ENCODE data around the gene URAD.

Gene URAD

GRCh38 chr13:27956576-27957300 lies 31.8 kb downstream of the URAD start:
- no peak for DNase-seq (ENCODE audit: low read depth, low spot score)

DNA sequence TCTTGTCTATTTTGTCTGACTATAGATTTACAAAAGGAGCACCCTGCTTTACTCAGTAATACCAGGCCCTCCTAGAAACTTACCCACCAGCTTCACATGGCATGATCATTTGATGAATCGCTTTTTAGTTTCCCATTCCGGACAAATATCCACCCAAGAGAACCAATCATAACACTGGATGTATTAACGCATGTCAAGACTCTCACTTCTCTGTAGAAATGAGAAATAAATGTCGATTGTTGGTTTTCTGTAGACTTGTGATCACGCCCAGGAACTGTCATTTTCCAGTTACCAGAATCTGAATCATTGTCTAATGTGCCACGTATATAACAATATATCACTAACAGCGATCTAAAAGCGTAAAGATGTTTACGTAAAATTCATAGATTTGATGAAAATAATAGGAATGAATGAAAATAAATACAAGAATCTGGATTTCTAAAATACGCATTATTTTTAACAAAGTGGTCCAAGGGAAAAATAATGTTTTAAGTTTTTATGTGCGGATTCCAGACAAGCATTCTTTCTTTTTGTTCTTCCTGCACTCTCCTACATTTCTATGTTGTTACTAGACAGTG lies 33.4 kb downstream of the URAD start:
- no peak for DNase-seq (ENCODE audit: low read depth, low spot score)

- no peak for DNase-seq (ENCODE audit: low read depth, low spot score)
Observed at GRCh38 chr13:27954406-27954851, 34.1 kb downstream of the URAD start.

- no peak for DNase-seq (ENCODE audit: low read depth, low spot score)
Observed at GRCh38 chr13:27953676-27954405, 34.7 kb downstream of the URAD start.

DNA sequence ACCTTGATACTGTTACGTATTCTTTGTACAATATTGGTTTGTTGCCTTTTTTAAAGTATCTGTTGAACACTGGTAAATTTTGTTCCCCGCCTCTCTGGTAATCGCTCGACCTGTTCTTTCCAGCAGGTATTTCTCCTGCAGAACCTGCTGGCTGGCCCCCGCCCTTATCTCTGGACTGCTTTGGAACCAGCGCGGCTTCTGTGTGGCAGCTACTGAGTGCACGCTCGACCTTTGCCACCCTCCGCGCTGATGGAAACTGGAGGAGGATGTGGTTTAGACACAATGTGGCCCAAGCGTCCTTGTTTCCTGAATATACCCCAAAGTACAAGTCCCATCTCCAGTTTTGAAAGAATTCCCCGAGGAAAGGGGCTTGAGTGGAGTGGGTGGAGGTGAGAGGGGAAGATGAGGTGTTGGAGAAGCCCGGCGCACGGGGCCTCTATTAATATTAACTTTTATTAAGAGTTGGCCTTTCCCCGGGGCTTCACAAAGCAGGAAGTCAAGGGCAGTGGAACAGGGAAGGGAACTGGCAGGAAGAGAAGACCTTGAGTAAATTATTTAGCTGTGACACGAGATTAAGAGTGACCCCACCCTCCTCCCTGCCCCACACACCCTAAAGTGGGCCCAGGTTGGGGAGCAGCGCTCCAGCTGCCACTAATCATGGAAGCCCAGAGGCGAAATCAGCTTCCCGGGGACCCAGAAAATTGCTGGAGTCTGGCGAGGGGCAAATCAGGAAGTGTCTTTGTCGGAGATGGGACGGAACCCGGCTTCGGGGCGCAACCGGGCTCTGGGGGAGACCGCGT lies 35.4 kb downstream of the URAD start:
- DNase-seq (ENCODE audit: low read depth, low spot score), result no peak

DNA sequence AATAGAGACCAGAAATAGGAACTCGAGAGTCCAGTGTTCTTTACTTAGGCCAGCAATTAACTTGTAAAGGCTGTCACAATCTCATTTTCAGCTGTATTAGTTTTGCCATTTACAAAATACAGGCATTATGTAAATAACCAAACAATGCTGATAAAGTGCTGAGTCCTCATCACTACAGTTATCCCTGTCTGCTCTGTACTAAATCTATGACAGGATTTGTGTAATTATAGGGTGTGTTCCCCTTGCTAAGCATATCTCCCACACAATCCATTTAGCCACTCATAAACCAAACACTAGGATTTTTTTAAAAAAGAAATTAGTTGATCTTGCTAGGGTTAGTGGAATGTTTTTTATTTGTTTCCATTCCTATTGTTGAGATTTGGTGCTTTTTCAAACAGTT lies 45.5 kb downstream of the URAD start:
- no peak for DNase-seq (ENCODE audit: low read depth, low spot score)

DNA sequence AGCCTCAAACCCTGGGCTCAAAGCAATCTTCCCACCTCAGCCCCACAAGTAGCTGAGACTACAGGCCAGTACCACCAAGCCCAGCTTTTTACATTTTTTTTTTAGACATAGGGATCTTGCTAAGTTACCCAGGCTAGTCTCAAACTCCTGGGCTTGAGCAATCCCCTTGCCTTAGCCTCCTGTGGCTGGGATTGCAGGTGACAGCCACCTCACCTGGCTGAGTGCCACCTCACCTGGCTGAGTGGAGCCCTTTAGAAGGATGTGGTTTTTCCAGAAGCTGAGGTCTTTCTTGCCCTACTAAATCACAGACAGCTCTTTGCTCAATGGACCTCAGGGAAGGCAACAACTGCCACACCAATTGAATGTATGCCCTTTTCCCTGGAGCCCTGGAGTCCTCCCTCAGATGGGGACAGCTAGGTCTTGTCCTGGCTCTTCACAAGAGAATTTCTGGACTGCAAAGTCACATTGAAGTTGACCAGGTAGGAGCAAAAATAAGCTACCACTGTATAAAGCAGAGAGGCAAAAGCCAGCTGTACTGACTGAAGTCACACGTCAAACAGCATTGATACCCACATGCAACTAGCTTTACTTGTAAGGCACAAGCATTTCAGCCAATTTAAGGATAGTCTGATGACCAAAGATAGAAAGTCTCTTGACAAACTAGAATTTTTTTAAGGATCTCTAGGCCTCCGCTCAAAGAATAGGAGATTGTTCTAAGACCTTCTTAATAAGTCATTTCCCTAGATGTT lies 54.7 kb downstream of the URAD start:
- no peak for DNase-seq (ENCODE audit: low read depth, low spot score)

DNA sequence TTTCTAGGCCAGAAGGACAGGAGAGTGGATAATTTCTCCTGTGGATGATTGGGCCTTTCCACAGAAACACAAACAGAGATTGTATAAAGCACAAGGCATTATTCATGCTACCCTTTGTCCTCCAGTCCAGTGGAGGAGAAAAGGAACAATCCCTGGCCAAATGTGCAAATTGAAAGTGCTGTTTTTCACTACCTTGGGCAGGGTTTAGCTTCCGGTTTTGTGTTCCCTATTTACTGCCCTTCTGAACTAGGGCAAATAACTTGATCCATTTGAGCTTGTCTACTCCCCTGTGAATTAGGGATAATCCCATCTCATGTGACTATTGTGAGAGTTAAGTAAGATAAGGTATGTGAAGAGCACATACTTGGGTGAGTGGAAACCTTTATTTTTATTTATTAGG lies 55.4 kb downstream of the URAD start:
- DNase-seq (ENCODE audit: low read depth, low spot score), result no peak

DNA sequence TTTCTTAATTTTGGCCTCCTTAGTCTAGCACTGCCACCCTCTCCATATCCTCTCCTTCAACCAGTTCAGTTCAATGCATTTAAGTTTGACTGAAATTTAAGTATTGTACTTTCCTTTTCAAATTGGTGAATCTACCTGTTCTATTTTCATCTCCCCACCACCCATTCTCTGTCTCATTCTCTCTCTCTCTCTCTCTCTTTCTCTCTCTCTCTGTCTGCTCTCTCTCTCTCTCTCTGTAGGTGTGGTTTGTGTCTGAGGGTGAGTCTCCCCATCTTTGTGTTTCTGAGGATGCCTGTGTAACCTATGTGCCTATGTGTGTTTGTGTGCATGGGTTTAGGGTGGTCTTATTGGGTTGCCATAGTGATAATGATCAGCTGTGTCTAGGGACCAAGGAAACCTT lies 58.6 kb downstream of the URAD start:
- no peak for DNase-seq (ENCODE audit: low read depth, low spot score)

DNA sequence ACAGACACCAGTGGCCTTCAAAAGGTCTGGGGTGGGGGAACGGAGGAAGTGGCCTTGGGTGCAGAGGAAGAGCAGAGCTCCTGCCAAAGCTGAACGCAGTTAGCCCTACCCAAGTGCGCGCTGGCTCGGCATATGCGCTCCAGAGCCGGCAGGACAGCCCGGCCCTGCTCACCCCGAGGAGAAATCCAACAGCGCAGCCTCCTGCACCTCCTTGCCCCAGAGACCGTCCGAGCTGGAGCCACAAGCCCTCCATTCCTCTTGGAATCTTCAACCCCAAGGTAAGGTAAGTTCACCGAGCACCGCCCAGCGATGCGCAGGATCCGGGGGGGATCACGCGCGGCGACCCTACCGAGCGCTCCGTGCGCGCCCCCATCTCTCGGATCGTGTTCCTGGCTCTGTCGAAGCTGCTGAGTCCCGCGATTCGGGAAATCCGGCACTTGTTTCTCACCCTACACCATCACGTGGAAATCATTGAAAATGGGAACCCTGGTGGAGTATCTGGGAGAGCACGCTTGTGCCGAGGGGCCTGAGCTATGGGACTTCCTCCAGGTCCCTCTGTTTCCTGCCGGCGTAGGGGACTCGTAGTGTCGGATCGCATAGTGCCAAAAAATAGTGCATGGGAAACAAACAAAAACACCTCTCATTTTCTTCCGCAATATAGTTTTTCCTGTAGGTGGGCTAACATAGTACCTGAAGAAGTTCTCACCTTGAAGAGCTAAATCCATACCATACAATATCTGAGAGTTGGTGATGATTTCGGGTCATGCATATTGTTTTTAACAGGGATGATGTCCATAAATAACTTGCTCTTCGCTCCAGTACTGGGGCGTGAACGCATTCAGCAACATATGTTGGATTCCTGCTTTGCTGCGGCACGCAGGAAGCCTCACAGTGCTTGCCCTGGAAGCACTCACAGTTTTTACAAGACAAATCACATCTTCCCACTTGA lies 59.4 kb downstream of the URAD start:
- no peak for DNase-seq (ENCODE audit: low read depth, low spot score)

- no peak for DNase-seq (ENCODE audit: low read depth, low spot score)
Observed at GRCh38 chr13:27928353-27928804, 60.1 kb downstream of the URAD start.
